ENCODE results near the gene TEX19.
"Not testable (repeated sequence)": the region's sequence is repeated elsewhere in the genome, so short reads cannot be mapped to it uniquely, and the experiment has no call there.

The TEX19 gene

GRCh38 chr17:82355770-82356427, 3.1 kb upstream of the TEX19 start:
- no peak for DNase-seq (ENCODE audit: low read depth, low spot score)

- DNase-seq (ENCODE audit: low read depth, low spot score): no peak
These were observed 2.1 kb upstream of the TEX19 start for GRCh38 chr17:82356845-82357355.

- DNase-seq (ENCODE audit: low read depth, low spot score): no peak
These were observed 1.7 kb upstream of the TEX19 start for GRCh38 chr17:82357394-82357793.

GRCh38 chr17:82359451-82360074, 516 bp downstream of the TEX19 start:
- not testable (repeated sequence) for DNase-seq (ENCODE audit: low read depth, low spot score)

- no peak for DNase-seq (ENCODE audit: low read depth, low spot score)
These were observed 3.0 kb downstream of the TEX19 start for GRCh38 chr17:82361885-82362633.

- DNase-seq (ENCODE audit: low read depth, low spot score): no peak
These were observed 6.7 kb downstream of the TEX19 start for GRCh38 chr17:82365606-82366295.

GRCh38 chr17:82366749-82367148, 7.7 kb downstream of the TEX19 start:
- no peak for DNase-seq (ENCODE audit: low read depth, low spot score)

- no peak for DNase-seq (ENCODE audit: low read depth, low spot score)
These were observed 8.9 kb downstream of the TEX19 start for GRCh38 chr17:82367724-82368524.

- DNase-seq (ENCODE audit: low read depth, low spot score): no peak
These were observed 10.2 kb downstream of the TEX19 start for GRCh38 chr17:82369211-82369610.

- no peak for DNase-seq (ENCODE audit: low read depth, low spot score)
These were observed 11.7 kb downstream of the TEX19 start for GRCh38 chr17:82370471-82371332.

GRCh38 chr17:82371333-82372248, 12.5 kb downstream of the TEX19 start, which contains the start of gene UTS2R:
UTS2R (plus strand) TSS chr17:82371765; CDS start chr17:82374325, 2,560 bp downstream.
- no peak for DNase-seq (ENCODE audit: low read depth, low spot score)

- no peak for DNase-seq (ENCODE audit: low read depth, low spot score)
These were observed 13.4 kb downstream of the TEX19 start for GRCh38 chr17:82372249-82373071.

GRCh38 chr17:82373072-82373452, 14.0 kb downstream of the TEX19 start:
- not testable (repeated sequence) for DNase-seq (ENCODE audit: low read depth, low spot score)

GRCh38 chr17:82373731-82374625, 14.9 kb downstream of the TEX19 start:
- no peak for DNase-seq (ENCODE audit: low read depth, low spot score)

GRCh38 chr17:82374626-82375331, 15.7 kb downstream of the TEX19 start:
- DNase-seq (ENCODE audit: low read depth, low spot score): no peak

GRCh38 chr17:82375359-82376041, 16.5 kb downstream of the TEX19 start:
- no peak for DNase-seq (ENCODE audit: low read depth, low spot score)
